Astrocyte (in vitro differentiated cells and primary cell): Measurements from ENCODE around the gene ZC3H12A.

Experiments used
- CTCF ChIP-seq: IDR thresholded peaks from 2 replicates; pipeline ENCODE4 v1.5.1; 2011; ENCODE audit warnings: low read depth, mild to moderate bottlenecking, inconsistent platforms, low read length, moderate library complexity; ENCODE audit not compliant: insufficient read depth
- EZH2 ChIP-seq: IDR thresholded peaks from 2 replicates; pipeline ENCODE4 v1.6.1; 2012; ENCODE audit warnings: mild to moderate bottlenecking, low read length, inconsistent platforms; ENCODE audit not compliant: insufficient read depth

- TF ChIP-seq CTCF (no peak), EZH2 (no peak)
Measured at GRCh38 chr1:37476460-37477197, 2.2 kb downstream of the ZC3H12A start.
